Glutamatergic neuron (in vitro differentiated cells): ENCODE measurements around the gene STUM. TPM values are rescaled to one million over a fixed set of nuclear protein-coding genes. Genes with fewer than 3 reads are reported as not detected.

Experiments used
- DNase-seq: peaks from one replicate; pipeline ENCODE4 v3.0.0; 2022
- H3K27ac Mint-ChIP-seq: one replicate; pipeline ENCODE4 v1.8.0; 2020; ENCODE audit warnings: mild to moderate bottlenecking, mixed read lengths, inconsistent platforms; ENCODE audit not compliant: unreplicated experiment
- H3K27me3 Mint-ChIP-seq: one replicate; pipeline ENCODE4 v1.8.0; 2020; ENCODE audit warnings: mild to moderate bottlenecking, moderate library complexity, mixed read lengths, inconsistent platforms; ENCODE audit not compliant: unreplicated experiment
- H3K36me3 Mint-ChIP-seq: one replicate; pipeline ENCODE4 v1.8.0; 2020; ENCODE audit warnings: mild to moderate bottlenecking, mixed read lengths, inconsistent platforms; ENCODE audit not compliant: unreplicated experiment
- H3K4me1 Mint-ChIP-seq: one replicate; pipeline ENCODE4 v1.8.0; 2020; ENCODE audit warnings: mild to moderate bottlenecking, low read depth, mixed read lengths, inconsistent platforms; ENCODE audit not compliant: unreplicated experiment
- H3K4me3 Mint-ChIP-seq: one replicate; pipeline ENCODE4 v1.8.0; 2020; ENCODE audit warnings: mild to moderate bottlenecking, mixed read lengths, inconsistent platforms; ENCODE audit not compliant: unreplicated experiment
- H3K9me3 Mint-ChIP-seq: one replicate; pipeline ENCODE4 v1.8.0; 2020; ENCODE audit warnings: mild to moderate bottlenecking, moderate library complexity, mixed read lengths, inconsistent platforms; ENCODE audit not compliant: unreplicated experiment
- CTCF ChIP-seq: fragments of 200-600 bp; sonication (generic); IDR thresholded peaks from one replicate; pipeline ENCODE4 v1.5.0; 2021; ENCODE audit not compliant: partially characterized antibody, unreplicated experiment
- total RNA-seq: library from RNA; stranded (reverse); fragmentation: NEBNext Ultra II Directional; extraction: Animal tissue kit (Norgen Biotek cat#: 25700); gene quantifications from one replicate; pipeline ENCODE4 v1.2.1, GENCODE V29; 2021; ENCODE audit not compliant: unreplicated experiment

Gene STUM
- total RNA-seq, 1 donor from 2014 or later, result 11.0 TPM

GRCh38 chr1:226656601-226657277, 108.2 kb downstream of the STUM start:
- H3K4me1 Mint-ChIP-seq, result peaks cover 39% of the 10 kb centered on the region
- TF ChIP-seq CTCF, result no peak
- DNase-seq, result peak; percentile 6
- peaks cover 6% of the 10 kb centered on the region for H3K9me3 Mint-ChIP-seq
- peaks cover 11% of the 10 kb centered on the region for H3K27me3 Mint-ChIP-seq
- no peak overlapping the region for H3K4me3 Mint-ChIP-seq
- no peaks in the 10 kb centered on the region for H3K36me3 Mint-ChIP-seq
- H3K27ac Mint-ChIP-seq, result no peak overlapping the region

- H3K36me3 Mint-ChIP-seq, result no peaks in the 10 kb centered on the region
These were observed 109.5 kb downstream of the STUM start for GRCh38 chr1:226657895-226658545.

GRCh38 chr1:226658546-226659125, 110.1 kb downstream of the STUM start:
- Mint-ChIP-seq H3K27ac (no peak overlapping the region), H3K4me3 (no peak overlapping the region), H3K4me1 (peaks cover 47% of the 10 kb centered on the region), H3K36me3 (no peaks in the 10 kb centered on the region), H3K9me3 (peaks cover 7% of the 10 kb centered on the region), H3K27me3 (peaks cover 11% of the 10 kb centered on the region)
- no peak for TF ChIP-seq CTCF
- no peak for DNase-seq

More at GRCh38 chr1:226657895-226658545, 109.5 kb downstream of the STUM start:
- DNase-seq, result no peak
- Mint-ChIP-seq H3K27me3 (peaks cover 11% of the 10 kb centered on the region), H3K4me3 (no peak overlapping the region), H3K9me3 (peaks cover 4% of the 10 kb centered on the region), H3K27ac (no peak overlapping the region), H3K4me1 (peaks cover 46% of the 10 kb centered on the region)
- no peak for TF ChIP-seq CTCF

Other genes with a start within 250 kb of the STUM start
- 7.1 TPM for gene LIN9, start 239.6 kb upstream of the STUM start, total RNA-seq
- gene PARP1, start 140.7 kb upstream of the STUM start, total RNA-seq, result 168 TPM
- 0.34 TPM for gene ITPKB, start 190.5 kb downstream of the STUM start, total RNA-seq